Cardiac muscle cell (in vitro differentiated cells and primary cell): ENCODE results near the gene CHID1. TPM values are rescaled to one million over a fixed set of nuclear protein-coding genes. Genes with fewer than 3 reads are reported as not detected.
A peak's percentile ranks its signal among the peaks of the same experiment; 100 is the strongest.

Experiments used
- DNase-seq, 2 donors: peaks; one replicate each; pipeline versions ENCODE4 v3.0.0 to v3.0.0-alpha.2; 2010 to 2017; ENCODE audit warnings: low read depth in 1 of 2, low spot score in 1 of 2
- H3K27ac ChIP-seq: fragments of 200-600 bp; sonication (generic); 2 replicates; pipeline ENCODE4 v1.5.1; 2016
- H3K27me3 ChIP-seq: fragments of 200-600 bp; sonication (generic); 2 replicates; pipeline ENCODE4 v1.6.0; 2016; ENCODE audit warnings: control low read depth
- H3K36me3 ChIP-seq: fragments of 200-600 bp; sonication (generic); 2 replicates; pipeline ENCODE4 v1.5.1; 2016; ENCODE audit warnings: control low read depth
- H3K4me1 ChIP-seq: fragments of 200-600 bp; sonication (generic); 2 replicates; pipeline ENCODE4 v1.8.1; 2017; ENCODE audit warnings: low read depth, mild to moderate bottlenecking, mixed run types
- H3K4me3 ChIP-seq: fragments of 200-600 bp; sonication (generic); 2 replicates; pipeline ENCODE4 v1.5.1; 2016; ENCODE audit warnings: mild to moderate bottlenecking
- H3K9me3 ChIP-seq: fragments of 200-600 bp; sonication (generic); 2 replicates; pipeline ENCODE4 v1.5.1; 2017; ENCODE audit warnings: low read depth, mild to moderate bottlenecking, control low read depth
- polyA plus RNA-seq: library from polyadenylated mRNA; unstranded; fragments of >200 nt; fragmentation: Nextera tagmentation; extraction: Ambion mirVana; gene quantifications from 2 replicates; pipeline ENCODE4 v1.2.1, GENCODE V29; 2016
- total RNA-seq: library from RNA; depleted of rRNA; stranded (reverse); fragments of >200 nt; gene quantifications from 2 replicates; pipeline ENCODE4 v1.2.3, GENCODE V29; 2016
- TF ChIP-seq, protein P1 (sequence below): IDR thresholded peaks from 2 replicates; pipeline ENCODE4 v1.5.1; 2012; ENCODE audit warnings: low read depth, mild to moderate bottlenecking, low read length

The CHID1 gene
- total and polyA plus RNA-seq, 2 experiments from 2014 or later = 67.7 to 145 TPM

- Histone ChIP-seq H3K27ac (no peak overlapping the region), H3K27me3 (no peaks in the 10 kb centered on the region), H3K9me3 (no peaks in the 10 kb centered on the region), H3K36me3 (no peaks in the 10 kb centered on the region), H3K4me3 (no peak overlapping the region), H3K4me1 (peaks cover 7% of the 10 kb centered on the region)
- DNase-seq = no peak
- TF ChIP-seq, protein P1, sequence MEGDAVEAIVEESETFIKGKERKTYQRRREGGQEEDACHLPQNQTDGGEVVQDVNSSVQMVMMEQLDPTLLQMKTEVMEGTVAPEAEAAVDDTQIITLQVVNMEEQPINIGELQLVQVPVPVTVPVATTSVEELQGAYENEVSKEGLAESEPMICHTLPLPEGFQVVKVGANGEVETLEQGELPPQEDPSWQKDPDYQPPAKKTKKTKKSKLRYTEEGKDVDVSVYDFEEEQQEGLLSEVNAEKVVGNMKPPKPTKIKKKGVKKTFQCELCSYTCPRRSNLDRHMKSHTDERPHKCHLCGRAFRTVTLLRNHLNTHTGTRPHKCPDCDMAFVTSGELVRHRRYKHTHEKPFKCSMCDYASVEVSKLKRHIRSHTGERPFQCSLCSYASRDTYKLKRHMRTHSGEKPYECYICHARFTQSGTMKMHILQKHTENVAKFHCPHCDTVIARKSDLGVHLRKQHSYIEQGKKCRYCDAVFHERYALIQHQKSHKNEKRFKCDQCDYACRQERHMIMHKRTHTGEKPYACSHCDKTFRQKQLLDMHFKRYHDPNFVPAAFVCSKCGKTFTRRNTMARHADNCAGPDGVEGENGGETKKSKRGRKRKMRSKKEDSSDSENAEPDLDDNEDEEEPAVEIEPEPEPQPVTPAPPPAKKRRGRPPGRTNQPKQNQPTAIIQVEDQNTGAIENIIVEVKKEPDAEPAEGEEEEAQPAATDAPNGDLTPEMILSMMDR = no peak
Observed at GRCh38 chr11:856397-856796, 54.2 kb downstream of the CHID1 start.

- no peaks in the 10 kb centered on the region for H3K9me3 ChIP-seq
- H3K4me3 ChIP-seq = no peak overlapping the region
- DNase-seq = no peak
- TF ChIP-seq, protein P1 = no peak
- no peaks in the 10 kb centered on the region for H3K36me3 ChIP-seq
- no peaks in the 10 kb centered on the region for H3K27me3 ChIP-seq
- H3K27ac ChIP-seq = no peak overlapping the region
- peaks cover 13% of the 10 kb centered on the region for H3K4me1 ChIP-seq
Observed at GRCh38 chr11:855796-856195, 54.8 kb downstream of the CHID1 start.

- Histone ChIP-seq H3K9me3 (no peaks in the 10 kb centered on the region), H3K27ac (peak overlapping the region; percentile 21), H3K27me3 (no peaks in the 10 kb centered on the region), H3K4me1 (peaks cover 16% of the 10 kb centered on the region), H3K4me3 (no peak overlapping the region), H3K36me3 (no peaks in the 10 kb centered on the region)
- no peak for DNase-seq
- TF ChIP-seq, protein P1 = no peak
Observed at GRCh38 chr11:855330-855674, 55.3 kb downstream of the CHID1 start.

- peak overlapping the region; percentile 21 for H3K27ac ChIP-seq
- H3K36me3 ChIP-seq = no peaks in the 10 kb centered on the region
- TF ChIP-seq, protein P1 = no peak
- no peak overlapping the region for H3K4me3 ChIP-seq
- no peak for DNase-seq
- no peaks in the 10 kb centered on the region for H3K27me3 ChIP-seq
- peaks cover 13% of the 10 kb centered on the region for H3K4me1 ChIP-seq
- H3K9me3 ChIP-seq = no peaks in the 10 kb centered on the region
Observed at GRCh38 chr11:854601-855329, 55.8 kb downstream of the CHID1 start.

- peaks cover 12% of the 10 kb centered on the region for H3K4me1 ChIP-seq
- no peaks in the 10 kb centered on the region for H3K36me3 ChIP-seq
- H3K27ac ChIP-seq = no peak overlapping the region
- TF ChIP-seq, protein P1 = no peak
- no peaks in the 10 kb centered on the region for H3K27me3 ChIP-seq
- H3K9me3 ChIP-seq = no peaks in the 10 kb centered on the region
- no peak for DNase-seq
- H3K4me3 ChIP-seq = no peak overlapping the region
Observed at GRCh38 chr11:853682-854448, 56.7 kb downstream of the CHID1 start.
